Left lobe of liver (tissue), 2 donors: ENCODE data around the gene ORC2. TPM values are rescaled to one million over a fixed set of nuclear protein-coding genes. Genes with fewer than 3 reads are reported as not detected.
A peak's percentile ranks its signal among the peaks of the same experiment; 100 is the strongest.
"Not testable (repeated sequence)": the region's sequence is repeated elsewhere in the genome, so short reads cannot be mapped to it uniquely, and the experiment has no call there.

Experiments
- ATAC-seq: fragments of 200-7000 bp; cut with Tn5 transposase; one replicate; pipeline ENCODE4 v1.9.1; 2020; ENCODE audit warnings: mild to moderate bottlenecking, moderate library complexity
- DNase-seq: peaks from one replicate; pipeline ENCODE4 v3.0.0-alpha.2; 2020; ENCODE audit warnings: low spot score
- total RNA-seq: library from RNA; stranded (reverse); gene quantifications from one replicate; pipeline ENCODE4 v1.2.1, GENCODE V29; 2021
- donor health status: DM: no; HTN: no; CAD: no; lungs with moderate emphysema.
- donor health status: DM: no; HTN: yes; CAD: no.

The ORC2 gene
- total RNA-seq, 1 donor from 2014 or later, result 8.2 TPM

DNA sequence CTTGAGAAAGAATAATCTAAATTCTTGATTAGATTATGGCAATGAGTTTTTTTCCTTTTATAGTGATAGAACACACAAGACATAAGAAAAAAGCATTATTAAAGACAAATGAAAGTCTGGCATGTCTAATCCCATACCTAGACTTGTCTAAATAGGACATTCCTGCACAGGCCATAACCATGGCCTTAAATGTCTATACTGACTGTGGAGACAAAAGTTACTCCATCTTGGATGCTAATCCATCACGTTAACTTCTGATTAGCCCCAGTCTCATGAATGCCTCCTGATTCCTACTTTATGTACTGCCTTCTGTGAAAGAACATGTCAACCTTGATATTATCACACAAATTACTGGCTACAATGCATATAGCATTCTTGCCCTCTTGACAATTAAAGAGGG, 23.6 kb downstream of the ORC2 start:
- no peak for DNase-seq
- no peak for ATAC-seq

DNA sequence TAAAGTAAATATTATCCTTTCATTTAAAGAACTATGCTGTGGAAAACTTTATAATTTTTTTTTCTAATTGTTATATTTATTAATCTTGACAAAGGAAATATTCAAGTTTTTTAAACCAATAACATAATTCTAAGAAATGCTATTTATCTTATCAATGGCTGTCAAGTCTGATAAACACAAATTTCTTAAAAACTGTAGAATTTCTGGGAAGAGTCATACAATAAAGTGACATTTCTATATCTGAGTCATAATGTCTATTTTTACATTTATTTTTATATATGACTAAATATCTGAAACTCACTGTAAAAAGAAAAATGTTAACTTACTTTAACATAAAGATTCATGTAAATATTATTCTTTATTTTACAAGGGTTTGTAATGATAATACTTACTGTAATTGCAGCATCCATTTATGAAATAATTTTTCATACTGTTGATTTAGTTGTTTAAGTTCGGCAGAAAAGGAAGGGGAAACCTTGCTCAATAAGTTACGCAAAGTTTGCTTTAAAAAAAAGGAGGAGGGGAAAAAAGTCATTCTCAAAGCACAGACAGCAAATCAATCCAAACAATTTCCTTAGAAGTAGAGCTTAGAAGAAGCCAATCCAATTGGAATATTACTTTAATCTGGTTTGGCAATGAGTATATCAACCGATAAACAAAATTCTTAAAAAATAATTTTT, 32.4 kb downstream of the ORC2 start:
- ATAC-seq (no peak), DNase-seq (no peak)

DNA sequence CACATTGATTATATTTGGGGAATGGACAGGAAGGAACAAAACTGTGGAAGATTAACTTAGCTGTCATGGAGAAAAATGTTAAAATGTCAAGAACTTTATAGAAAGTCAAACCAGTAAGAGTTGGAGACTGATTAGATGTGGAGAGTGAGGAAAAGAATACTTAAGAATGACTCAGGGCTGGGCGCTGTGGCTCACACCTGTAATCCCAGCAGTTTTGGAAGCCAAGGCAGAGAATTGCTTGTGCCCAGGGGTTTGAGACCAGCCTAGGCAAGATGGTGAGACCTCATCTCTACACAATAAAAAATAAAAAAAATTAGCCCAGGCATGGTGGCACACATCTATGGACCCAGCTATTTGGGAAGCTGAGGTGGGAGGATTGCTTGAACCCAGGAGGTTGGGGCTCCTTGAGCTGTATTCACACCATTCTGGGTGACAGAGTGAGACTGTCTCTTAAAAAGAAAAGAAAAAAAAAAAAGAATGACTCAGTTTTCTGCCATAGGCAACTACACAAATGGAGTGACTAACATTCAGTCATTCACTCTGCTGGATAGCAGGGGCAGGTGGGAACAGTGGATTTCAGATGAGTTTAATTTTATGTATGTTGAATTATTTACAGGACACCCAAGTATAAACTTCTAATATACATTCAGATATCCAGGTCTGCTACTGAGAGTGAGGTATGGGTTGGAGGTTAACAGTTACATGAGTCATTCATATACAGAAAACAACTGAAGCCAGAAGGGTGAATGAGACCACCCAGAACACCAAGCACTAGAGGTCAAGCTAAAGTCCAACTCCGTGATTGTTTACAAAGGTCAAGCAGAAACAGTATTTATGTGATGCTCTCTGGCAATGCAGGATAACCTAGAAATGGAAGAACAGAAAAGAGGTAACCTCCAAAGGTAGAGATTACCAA, 33.9 kb downstream of the ORC2 start:
- no peak for DNase-seq
- ATAC-seq, result no peak

- ATAC-seq, result no peak
- no peak for DNase-seq
Measured at GRCh38 chr2:200922439-200922838, 41.0 kb downstream of the ORC2 start.

- DNase-seq (no peak), ATAC-seq (no peak)
Measured at GRCh38 chr2:200913654-200914053, 49.8 kb downstream of the ORC2 start.

GRCh38 chr2:200909958-200910357, 53.5 kb downstream of the ORC2 start:
- DNase-seq, result no peak
- no peak for ATAC-seq

DNA sequence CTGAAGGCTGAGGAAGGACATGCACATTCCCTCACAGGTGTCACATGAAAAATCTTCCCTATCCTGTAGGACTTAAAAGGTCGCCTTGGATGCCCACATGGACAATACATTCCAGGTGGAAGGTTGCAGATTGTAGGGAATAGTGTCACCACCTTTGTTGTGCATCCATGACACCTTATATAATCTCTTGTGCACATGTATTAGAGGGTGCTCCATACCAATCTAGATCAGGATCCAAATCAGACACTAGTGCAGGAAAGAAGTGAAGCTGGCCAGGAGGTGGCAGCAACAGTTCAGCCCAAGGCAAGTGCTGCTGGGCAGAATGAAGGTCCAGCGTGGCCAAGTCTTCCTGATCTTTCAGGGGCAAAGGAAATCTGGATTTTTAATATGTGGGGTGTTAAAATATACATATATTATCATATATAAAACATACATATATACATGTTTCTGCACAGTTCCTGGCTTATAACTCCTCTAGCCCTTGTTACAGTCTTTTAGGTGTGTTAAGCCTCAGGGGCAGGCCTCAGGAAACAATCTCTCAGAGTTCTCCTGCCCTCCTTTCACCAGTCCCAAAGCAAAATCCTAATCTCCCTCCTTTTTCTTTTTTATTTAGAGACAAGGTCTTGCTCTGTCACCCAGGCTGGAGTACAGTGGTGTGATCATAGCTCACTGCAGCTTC, 57.7 kb downstream of the ORC2 start:
- peak; percentile 75 for DNase-seq
- peak; percentile 94 for ATAC-seq

DNA sequence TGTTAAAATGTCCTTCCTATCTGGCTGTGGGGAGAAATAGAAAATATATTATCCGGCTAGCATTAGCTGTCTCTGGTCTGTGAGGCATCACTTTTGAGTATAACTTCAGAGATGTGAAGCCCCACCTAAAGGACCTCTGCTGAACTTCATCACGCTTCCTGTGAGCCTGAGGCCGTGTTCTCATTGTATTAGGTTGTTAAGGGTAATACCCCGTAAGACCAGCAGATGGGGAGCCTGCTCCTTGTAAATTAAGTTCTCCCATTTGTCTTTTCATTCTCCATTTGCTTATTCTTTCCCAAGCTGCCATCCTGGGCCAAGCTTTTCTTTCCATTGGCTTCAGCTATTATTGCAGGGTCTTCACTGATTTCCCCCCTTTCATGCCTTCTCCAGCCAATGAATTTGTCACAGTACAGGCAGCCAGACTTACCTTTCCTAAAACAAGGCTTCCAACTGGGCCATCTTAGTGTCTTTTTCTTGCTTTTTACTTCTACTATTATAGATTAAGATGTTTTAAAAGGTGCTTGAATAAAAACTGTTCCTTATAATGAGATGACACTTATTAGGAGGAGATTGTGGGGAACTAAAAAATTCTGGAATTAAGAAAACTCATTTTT, 61.9 kb downstream of the ORC2 start:
- ATAC-seq (peak; percentile 90), DNase-seq (peak; percentile 64)

GRCh38 chr2:200899482-200899881, 64.0 kb downstream of the ORC2 start:
- no peak for ATAC-seq
- no peak for DNase-seq

- ATAC-seq, result peak; percentile 92
Measured at GRCh38 chr2:200888704-200889625, 74.5 kb downstream of the ORC2 start, which contains the start of the genes NIF3L1 and PPIL3. NIF3L1 (plus strand) TSS chr2:200889371; CDS start chr2:200891944, 2,573 bp downstream. PPIL3 (minus strand) TSS chr2:200889077; CDS start chr2:200887615, 1,462 bp downstream.

GRCh38 chr2:200881715-200882249, 81.7 kb downstream of the ORC2 start:
- DNase-seq, ATAC-seq: not testable (repeated sequence)

More at GRCh38 chr2:200888704-200889625, 74.5 kb downstream of the ORC2 start, which contains the start of the genes NIF3L1 and PPIL3:
- DNase-seq, result peak; percentile 96

- no peak for DNase-seq
- ATAC-seq, result no peak
Measured at GRCh38 chr2:200878289-200878880, 85.1 kb downstream of the ORC2 start.

DNA sequence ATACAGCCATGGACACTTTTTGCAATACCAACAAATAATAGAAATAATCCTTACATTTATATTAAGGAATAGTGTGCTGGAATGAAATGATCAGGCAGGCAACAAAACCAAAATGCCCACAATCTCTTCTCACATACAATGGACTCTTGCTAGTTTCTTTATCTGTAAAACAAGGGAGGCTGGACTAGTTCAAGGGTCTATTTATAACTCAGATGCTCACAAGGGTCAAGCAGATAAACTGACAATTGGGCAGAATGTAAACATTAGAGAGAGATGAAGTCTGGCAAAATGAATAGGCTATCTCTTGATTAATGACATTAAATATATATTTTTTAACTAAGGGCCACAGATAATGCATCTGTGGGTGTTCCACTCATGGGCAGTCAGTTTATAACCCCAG, 86.0 kb downstream of the ORC2 start:
- no peak for DNase-seq

DNA sequence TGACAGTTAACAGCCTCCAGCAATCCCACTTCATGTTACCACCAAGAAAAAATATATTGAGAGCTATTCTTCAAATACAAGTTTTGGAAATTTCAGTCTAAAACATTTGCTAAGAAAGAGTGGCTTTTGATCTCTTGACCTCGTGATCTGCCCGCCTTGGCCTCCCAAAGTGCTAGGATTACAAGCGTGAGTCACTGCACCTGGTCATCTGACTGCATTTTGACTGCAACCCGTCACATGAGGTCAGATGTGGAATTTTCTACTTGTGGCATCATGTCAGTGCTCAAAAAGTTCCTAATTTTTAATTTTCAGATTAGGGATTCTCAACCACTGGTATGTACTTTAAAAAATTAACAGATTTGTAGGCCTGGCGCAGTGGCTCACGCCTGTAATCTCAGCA, 89.9 kb downstream of the ORC2 start:
- DNase-seq (no peak), ATAC-seq (no peak)

More for the DNA sequence above, 86.0 kb downstream of the ORC2 start:
- no peak for ATAC-seq

DNA sequence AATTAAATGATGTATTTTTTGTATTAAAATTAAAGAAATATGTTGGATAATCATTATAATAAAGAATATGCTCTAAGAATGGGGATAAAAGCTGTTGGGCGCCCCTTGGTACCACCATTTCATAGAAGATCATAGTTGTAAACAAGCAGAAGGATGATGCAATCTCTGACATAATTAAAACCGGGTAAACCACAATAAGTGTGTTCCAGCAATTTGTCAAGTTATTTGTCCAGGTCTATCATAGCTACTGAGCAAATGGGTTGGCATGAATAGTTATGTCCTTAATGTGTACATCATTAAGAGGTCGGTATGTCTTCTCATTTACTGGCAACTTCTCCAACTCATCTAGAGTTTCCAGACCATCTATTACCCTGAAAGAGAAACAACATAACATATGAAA, 92.3 kb downstream of the ORC2 start:
- ATAC-seq (no peak), DNase-seq (no peak)

DNA sequence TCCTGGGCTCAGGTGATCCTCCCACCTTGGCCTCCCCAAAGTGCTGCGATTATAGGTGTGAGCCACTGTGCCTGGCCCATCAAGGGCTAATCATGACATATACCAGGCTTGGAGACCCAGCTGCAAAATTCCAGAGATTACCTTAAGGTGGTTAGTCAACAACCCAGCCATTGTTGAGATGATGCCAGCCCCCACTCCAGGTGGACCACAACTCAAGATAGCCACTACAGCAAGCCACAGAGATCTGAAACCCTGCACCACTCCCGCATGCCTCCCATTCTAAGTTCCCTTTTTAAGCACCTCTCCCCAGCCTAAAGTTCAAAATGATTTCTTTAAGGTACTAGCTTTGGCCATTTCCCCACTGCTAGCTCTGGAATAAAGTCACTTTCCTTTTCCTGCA, 94.4 kb downstream of the ORC2 start:
- DNase-seq (no peak), ATAC-seq (no peak)

DNA sequence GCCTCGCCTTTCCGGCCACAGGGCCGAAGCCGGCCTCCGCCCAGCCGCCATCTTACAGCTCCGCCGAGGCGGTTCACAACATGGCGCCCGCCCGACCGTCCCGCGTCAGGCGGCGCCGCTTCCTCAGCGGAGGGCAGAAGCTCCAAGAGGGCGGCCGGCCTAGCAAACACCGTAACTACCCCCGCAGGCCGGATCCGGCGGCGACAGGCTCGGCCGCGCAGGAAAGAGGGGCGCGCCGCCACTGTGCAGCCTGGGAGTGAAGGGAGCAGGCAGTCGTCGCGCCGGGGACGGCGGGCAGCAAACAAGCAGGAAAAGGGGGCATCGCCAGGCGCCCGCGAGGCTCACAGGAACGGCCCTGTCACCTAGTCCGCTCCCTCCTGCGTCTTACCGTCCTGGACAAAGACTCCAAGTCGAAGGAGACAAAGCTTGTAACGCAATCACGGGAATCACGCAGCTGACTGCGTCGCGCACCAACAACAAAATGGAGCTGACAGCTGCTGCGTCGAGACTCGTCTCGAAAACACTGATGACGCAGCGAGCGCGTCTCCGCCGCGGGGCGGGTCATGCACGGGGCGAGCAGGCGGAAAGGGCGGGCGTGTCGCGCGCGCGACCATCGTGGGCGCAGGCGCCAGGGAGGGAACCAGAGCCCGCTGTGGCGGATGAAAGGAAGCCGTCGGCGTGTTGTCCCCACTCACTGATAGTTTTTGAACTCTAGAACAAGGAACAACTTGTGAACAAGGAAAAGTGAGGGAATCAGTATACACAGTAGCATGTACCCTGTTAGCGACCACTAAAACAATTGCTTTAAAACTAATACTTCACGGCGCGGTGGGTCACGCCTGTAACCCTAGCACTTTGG, 99.1 kb downstream of the ORC2 start, which contains the start of gene CLK1:
TSS of gene CLK1 (minus strand) at position 483 of the 859 bp plus-strand sequence. CDS start 2,796 bp downstream, outside the sequence.
- ATAC-seq, result peak; percentile 82
- peak; percentile 98 for DNase-seq

- DNase-seq (no peak), ATAC-seq (no peak)
Measured at GRCh38 chr2:200863782-200864175, 99.7 kb downstream of the ORC2 start.
